HG02623 (cell line): ENCODE data around the gene SGCD.

Experiments used
- ATAC-seq: cut with Tn5 transposase; IDR thresholded peaks from one replicate; pipeline ENCODE4 v1.9.1; 2021; ENCODE audit warnings: moderate library complexity; ENCODE audit not compliant: unreplicated experiment

SGCD gene

DNA sequence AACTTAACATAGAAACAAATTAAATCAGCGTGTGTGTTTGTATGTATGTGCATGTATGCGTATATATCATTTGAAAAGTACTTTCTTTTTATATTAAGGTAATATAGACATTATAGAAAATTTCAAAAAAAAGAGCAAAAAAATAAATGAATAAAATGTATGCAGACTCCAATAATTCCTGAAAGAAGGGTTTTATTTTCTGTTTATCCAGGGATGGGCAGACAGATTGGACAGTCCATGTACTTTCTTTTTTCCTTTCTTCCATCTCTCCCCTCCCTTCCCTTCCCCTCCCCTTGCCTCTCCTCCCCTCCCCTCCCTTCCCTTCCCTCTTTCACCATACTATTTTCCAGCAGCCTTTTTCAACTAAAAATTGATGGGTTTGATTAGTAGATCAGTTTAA is 123.8 kb downstream of the SGCD start:
- no peak for ATAC-seq

DNA sequence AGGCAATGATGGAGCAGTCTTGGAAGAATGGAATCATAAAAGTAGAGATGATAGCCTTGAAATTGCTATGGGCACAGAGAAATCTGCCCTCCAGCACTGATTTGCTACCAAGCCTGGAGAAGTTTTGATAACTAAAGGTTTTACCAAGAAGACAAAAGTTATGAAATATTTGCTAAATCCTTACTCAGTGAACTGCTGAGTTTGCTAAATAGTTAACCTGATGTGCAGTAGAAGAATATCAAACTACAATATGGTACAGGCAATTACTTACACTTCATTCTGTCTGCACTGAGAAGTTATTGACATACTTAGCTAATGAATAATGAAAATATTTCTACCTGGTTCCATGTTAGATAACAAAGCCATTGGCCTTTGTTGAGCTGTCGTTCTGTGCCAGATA is 124.5 kb downstream of the SGCD start:
- no peak for ATAC-seq

DNA sequence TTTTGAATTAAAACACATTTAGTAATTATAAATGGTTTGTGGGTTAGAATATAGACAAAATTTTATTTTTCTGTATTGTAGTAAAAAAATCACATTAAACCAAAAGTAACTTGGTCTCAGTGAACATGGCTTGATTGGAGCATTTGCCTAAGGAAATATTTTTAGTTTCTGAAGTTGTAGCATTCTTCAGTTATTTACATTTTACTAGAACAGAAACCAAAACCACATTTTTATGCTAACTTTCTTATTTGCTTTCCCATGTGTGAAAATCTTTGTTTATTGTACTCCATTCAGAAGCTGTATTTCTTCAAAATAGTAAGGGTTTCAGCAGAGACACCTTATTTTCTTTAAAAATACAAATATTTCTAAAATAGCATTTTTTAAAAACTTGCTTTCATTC is 129.9 kb downstream of the SGCD start:
- no peak for ATAC-seq

DNA sequence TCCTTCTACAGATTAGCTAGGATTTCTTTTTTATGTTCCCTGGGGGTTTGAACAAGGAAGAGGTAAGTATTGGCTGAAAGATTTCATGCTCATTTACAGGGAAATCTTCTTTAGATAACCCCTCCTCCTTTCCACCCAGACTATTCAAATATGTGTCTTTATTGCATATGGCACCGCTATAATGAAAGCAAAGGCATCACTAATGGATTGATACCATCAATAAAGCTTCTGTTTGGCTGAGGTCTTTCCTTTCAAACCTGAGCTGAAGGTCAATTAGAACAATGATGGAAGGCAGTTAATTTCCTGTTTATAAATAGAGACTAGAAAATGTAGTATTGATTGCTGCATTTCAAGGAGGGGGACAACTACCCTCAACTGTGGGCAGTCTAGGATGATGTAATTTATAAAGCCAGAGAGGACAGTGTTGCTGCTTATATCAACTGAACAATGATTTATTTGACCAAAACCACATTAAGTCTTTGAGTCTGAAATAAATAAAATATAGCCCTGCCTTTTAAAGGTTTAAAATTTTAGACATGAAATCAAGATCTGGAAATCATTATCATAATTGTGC is 132.9 kb downstream of the SGCD start:
- no peak for ATAC-seq

DNA sequence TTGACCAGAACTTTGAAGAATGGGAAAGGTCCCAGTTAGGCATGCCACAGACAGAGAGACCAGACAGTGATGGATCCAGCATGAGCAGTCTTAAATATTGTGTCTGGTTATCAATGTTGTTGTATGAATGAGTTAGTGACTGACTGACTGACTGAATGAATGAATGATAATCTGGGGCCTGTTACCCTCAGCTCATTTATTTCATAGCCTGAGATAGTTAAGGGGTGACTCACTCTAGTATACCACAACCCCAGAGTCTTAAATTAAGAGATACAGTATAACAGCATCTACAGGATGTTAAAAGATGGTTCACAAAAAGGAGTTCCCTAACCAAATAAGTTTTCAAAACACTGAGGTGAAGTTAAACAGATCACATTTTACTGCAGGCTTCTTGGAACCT is 133.5 kb downstream of the SGCD start:
- ATAC-seq: no peak

DNA sequence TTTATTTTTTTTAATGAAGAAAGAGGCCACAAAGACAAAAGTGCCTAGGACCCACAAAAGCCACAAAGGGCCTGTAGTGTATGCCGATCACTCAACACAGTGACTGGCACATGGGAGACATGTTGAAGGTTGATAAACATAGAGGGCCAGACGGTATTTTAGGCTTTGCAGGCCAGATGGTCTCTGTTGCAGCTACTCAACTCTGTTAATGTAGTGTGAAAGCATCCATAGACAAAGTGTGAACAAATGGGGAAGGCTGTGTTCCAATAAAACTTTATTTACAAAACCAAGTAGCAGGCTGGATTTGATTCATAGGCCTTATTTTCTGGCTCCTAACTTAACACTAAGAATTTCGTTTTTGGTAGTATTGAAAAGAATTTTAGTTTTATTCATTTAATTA is 139.9 kb downstream of the SGCD start:
- ATAC-seq: no peak

DNA sequence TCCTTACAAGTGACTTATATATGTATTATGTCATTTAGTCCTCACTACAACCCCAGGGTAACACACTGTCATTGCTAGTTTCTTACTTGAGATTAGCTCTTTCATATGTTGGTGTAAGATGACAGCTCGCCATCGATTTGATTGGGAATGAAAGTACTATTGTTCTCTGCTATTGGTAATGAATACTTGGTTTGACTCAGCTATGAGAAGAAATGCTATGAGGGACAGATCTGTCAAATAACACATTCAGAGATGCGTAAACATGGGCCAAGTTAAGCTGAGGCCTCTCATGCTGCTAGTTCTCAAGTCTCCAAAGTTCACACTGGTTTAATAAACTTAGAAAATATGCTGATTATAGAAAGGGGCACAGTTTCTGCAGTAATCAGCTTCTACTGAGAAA is 142.7 kb downstream of the SGCD start:
- ATAC-seq: no peak

DNA sequence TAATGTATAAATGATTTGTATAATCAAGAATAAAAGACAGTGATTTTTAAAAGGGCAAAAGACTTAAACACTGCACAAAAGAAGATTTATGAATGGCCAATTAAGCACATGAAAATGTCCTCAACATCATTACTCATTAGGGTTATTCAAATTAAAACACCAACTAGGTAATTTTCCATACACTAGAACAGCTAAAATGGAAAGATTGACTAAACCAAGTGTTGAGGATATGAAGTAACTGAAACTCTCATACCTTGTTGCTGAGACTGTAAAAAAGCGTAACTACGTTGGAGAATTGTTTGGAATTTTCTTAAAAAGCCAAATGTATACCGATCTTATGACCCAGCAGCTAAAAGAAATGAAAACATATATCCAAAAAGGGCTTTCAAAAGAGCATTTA is 144.9 kb downstream of the SGCD start:
- ATAC-seq: no peak

DNA sequence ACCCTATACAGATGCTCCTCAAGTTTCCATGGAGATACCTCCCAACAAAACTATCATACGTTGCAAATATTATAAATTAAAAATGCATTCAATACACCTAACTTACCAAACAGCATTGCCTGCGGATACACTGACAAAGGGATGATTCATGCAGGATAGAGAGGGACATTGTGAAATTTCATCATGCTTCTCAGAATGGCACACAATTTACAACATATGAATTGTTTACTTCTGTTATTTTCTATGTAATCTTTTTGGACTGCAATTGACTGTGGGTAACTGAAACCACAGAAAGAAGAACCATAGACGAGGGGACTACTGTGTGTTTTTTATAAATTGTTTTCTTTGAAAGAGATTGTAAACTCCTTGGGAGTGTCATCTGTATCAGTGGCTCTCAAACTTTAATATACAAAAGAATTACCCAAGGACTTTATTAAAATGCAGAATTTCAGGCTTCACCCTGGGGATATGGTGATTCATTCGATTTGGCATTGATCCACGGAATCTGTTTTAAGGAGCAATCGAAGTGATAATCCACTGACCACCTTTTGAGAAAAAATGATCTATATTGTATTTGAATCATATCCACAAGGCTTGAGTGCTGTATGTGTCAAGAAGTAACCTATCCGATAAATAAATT is 146.4 kb downstream of the SGCD start:
- no peak for ATAC-seq

DNA sequence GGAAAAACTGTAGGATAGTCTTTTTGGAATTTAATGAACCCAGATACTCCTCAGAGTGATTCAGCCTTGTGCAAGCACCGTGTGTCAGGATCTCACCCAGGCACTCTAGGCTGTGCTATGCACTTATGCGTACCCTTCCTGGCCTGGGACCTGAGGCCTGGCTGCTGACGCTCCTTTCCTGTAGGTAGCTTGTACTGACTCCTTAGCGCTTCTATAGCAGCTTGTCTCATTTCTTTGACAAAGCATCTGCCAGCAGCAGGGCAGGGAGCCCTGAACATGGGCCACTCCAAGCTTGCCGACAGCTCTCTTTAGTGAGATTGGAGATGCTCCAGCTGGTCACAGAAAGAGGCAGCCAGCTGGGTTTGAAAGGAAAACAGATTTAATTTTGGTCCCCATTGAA is 147.3 kb downstream of the SGCD start:
- ATAC-seq: no peak

DNA sequence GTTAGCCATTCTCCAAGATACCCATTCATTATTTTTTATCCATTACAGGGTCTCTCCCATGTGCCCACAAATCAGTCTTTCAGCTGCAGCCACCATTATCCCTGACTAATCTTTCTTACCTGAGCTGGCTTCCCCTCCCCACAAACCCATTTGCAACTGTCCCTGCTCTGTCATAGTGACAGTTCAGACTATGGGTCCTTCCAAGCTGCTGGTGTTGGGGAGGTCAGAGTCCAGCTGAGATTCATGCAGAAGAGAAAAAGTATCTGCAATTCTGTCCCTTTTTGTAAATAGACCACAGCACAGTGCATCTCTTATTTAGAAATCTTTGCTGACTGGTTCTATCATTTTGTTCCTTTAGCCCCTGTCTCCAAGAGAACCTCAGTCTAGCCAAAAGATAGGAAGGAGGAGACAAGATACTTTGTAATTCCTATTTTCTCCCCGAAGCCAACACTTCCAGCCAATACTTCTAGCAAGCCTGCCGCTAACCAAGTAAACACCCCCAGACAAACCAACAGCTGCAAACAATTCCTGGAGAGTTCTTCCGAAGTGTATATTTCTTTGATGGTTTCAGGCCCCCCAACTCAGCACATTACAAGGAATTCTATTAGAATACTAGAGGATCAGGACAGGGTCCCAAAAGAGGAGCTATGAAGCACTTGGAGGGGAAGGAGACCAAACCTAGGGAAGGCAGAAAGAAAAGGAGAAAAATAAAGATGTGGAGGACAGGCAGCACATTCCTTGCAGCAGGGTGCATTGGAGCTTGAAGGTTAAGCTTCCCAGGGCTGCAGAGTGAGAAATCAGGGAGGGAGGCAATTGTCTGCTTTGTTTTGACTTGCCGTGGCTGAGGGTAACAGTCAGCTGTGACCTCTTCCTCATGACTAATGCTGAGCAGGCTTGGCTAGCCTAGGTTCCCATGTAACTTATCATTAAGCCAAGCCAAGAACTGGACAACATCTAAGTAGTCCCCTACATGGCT is 148.5 kb downstream of the SGCD start:
- ATAC-seq: no peak

DNA sequence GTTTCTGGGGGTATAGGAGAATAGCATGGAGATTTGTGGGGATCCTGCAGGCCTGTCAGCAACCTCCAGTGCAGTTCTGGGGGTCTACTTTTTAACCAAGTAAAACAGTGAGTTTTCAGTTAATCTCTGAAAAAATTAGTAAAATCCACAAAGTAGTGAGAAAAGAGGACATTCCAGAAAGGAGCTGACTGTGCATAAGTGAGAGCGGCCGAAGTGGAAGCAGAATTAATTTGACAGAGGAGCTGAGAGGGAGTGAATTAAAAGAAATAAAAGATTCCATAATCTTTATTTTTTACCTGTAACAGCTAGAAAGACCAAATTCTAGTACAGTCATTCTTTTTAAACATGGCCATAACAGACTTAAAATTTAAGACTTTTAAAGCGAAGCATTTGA is 149.2 kb downstream of the SGCD start:
- ATAC-seq: no peak

DNA sequence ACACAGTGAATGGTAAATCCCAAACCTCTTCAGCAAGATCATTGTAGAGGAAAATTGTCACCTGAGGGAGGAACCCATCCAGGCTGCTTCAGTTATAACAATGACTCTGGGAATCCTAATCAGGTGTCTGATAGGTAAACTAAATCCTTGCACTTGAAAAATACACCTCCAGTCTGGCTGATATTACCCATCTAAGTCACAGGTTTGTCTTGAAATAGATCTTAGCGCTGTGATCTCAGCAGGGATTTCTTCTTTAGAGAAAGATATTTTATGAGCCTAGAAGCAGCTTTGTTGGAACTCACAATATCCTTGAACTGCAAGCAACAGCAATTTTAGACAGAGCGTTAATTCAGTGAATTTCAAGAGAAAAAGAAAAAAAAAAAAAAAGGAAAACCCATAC is 149.7 kb downstream of the SGCD start:
- ATAC-seq: no peak

DNA sequence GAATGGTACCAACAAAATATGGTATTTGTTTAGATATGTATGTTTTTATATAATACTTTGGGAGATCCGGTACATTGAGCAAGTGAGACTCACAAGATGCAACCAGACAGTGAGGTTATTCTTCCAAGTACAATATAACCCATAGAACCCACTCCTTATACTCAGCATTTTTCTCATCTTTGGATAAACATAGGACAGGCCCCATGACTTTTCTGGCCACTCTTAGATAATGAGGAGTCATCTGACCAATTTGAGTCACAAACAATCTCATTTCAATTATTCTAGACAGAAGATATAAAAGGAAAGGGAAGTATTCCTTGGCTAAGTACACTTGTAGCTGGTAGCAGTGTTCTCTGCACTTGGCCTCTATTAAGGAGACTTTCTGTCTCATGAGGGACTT is 150.2 kb downstream of the SGCD start:
- no peak for ATAC-seq

DNA sequence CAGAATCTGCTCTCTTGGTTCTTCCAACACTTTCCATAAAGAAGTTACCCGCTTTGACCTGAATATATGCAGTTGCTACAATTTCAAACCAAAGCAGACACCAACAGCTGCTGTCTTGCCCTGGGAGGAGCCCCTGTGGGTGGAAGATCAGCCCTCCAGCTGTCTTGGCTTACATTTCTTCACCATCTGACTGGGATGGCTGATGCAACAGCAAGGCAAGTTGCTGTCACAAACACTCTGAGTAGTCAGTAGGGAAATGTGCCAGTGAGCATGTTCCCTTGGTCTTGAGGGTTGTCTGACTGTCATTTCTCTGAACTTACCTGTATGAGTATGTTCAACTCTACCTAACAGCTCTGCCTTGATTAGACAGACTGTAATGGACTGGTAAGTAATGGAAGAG is 152.9 kb downstream of the SGCD start:
- no peak for ATAC-seq

DNA sequence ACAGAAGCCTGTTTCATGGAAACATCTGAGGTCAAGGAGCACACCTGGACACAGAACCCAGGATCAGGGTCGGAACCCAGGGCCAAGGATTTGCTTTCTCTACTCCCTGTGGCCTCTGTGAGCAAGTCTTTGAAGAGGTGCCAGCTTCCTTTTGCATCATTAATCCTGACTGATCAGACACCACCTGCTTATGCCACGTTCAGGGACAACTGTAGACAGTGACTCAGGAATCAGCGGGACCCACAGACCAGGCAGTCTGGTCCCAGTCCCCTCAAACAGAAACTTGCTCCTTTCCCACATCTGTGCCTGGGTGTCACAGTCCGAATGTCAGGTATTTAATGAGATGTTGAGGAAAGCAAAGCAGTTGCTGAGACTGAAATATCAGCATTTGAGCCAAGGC is 154.8 kb downstream of the SGCD start:
- no peak for ATAC-seq

DNA sequence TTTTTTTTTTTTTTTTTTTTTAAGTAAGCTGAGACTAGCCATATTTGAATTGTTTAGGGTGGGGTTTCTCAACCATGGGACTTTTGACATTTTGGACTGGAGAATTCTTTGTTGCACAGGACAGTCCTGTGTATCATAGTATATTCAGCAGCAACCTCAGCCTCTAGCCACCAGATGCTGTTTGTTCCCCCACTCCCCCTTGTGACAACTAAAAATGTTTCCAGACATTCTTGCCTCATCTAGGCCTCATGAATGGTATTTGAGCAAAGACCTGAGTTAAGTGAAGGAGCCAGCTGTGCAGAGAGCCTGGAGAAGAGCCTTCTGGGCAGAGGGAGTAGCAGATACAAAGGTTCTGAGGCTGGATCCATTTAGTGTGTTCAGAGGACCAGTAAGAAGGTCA is 155.9 kb downstream of the SGCD start:
- no peak for ATAC-seq

DNA sequence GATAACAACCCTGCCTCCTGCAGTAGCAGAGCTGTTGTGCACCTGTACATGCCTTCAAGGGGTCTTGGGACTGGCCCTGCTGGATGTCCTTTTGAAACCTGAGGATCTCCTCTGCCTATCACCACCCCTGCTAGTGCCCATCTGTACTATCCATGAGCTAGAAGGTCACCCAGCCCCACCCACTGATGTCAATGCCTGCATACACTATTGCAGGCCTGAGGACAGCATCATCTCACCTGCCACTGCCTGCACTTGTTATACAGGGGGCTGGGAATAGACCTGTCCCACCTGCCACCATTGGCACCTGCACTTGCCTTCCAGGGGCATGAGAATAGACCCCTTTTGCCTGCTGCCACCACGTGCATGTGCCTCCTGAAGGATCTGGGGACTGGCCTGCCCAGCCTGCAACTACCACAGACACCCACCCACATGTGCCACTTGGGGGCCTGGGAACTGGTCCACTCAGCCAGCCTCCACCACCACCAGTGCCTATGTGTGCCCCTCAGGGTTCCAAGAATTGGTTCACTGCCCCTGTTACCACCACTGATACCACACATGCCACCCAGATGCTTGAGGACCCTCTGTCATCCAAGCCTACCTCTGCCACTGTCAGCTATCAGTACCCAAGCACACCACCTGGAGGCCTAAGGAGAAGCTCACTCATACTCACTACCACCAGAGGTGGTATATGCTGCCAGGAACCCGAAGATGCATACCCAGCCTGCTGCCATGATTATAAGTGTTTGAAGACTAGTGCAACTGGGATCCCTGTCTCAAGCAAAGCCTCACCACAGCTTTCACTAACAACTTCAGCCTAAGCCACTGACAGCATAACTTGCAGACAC is 159.7 kb downstream of the SGCD start:
- no peak for ATAC-seq

DNA sequence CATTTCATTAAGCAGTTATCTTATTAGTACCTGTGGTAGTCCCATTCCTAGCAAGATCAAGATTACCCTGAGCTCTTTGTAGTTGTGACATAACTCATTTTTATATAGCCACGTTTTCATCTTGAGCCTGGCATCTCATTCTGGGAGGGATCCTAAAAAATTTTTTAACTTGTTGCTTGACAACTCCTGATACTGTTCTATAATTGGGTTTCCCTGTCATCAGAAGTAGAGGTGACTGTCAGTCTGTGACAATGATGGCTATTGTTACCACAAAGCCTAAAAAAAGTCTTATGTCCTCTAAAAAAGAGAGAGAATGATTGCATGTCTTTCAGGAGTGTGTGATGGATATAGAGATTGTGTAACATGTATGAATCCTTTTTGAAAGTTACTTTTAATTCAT is 164.8 kb downstream of the SGCD start:
- ATAC-seq: no peak

DNA sequence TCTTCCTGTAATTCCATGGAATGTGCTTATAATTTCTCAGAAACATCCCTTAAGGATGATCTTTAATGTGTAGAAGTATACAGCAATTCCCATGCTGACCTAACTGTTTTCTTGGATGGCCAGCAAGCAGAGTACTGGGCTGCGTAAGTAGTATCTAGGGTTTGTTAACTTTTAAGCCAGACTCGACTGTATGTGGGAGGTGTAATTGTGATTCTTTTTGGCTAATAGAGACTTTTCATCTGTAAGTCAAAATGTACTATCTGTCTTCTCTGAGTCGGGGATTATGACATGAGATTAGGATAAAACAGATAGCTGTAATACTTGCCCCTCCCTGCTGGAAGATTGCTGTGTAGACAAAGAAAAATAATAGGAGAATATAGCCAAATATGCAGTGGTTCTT is 169.3 kb downstream of the SGCD start:
- no peak for ATAC-seq

DNA sequence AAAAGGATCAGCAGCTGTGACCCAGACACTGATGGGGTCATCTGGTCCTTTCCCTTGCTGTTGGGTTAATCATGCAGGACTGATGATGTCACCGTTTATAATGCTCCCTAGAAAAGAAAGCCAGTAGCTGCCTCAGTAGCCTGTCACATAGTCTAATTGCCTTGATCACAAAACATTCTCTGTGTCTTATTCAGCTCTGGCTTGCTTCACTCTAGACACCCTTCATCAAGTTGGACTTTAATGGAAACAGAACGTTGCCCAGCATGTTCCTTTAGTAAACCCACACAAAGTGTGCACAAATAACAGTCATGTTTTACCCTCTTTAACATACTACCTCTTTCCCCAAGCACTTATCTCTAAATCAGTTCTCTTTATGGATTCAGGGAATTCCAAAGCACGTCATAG is 170.8 kb downstream of the SGCD start:
- ATAC-seq: no peak
